Stimulated activated CD8-positive, alpha-beta memory T cell treated with anti-CD3 and anti-CD28 coated beads, Interleukin-7, amount 100 ng/mL, for 48 hours (primary cell): ENCODE results near the gene NTN1.

ENCODE experiments used
- DNase-seq, 2 donors: peaks; one replicate each; pipeline ENCODE4 v3.0.0-alpha.2; 2020; ENCODE audit warnings: low read depth in 1 of 2; ENCODE audit errors: extremely low read depth in 1 of 2

NTN1 gene

DNA sequence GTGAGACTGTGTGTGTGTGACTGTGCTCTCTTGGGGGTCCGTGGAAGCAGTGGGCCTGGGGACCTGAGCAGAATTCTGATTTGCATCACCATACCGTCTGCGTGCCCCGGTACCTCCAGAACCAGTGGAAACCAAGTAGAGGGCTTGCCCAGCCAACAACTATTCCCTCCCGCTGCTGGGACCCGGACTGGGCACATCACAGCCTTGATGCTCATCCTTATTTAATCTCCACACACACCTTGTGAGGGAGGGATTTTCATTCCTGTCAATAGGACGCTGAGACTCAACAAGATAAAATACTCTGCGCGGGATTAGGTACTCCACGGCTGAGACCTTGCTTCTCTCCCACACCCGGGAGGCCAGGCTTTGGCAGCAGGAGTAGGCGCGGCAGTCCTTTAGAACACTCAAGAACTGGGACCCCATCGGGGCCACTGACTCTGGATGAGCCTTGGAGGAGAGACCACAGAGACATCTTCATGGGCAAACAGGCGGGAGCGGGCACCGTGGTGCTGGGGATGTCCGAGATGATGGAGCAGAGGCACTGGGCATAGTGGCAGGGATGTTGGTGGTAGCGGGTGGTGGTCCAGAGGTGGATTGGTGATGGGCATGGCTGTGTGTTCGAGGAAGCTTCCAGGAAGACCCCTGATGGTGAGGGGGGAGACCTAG is 208.0 kb downstream of the NTN1 start:
- no peak for DNase-seq

DNA sequence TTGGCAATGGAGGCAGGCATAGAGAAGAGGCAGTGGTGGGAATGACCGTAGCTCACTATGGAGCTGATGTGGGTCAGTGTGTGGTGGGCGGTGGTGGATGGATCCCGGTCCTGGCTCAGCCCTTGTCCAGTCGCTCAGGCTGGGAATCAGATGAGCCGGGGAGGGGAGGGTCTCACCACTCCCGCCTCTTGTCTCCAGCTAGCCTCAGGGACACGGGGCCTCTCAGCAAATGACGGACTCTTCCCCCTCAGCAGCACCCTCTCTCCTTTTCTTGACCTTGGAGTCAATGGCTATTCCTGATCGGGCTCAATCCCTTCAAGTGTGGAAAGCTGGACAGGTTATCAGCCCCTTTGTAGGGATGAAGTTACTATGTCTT is 208.5 kb downstream of the NTN1 start:
- DNase-seq: no peak

DNA sequence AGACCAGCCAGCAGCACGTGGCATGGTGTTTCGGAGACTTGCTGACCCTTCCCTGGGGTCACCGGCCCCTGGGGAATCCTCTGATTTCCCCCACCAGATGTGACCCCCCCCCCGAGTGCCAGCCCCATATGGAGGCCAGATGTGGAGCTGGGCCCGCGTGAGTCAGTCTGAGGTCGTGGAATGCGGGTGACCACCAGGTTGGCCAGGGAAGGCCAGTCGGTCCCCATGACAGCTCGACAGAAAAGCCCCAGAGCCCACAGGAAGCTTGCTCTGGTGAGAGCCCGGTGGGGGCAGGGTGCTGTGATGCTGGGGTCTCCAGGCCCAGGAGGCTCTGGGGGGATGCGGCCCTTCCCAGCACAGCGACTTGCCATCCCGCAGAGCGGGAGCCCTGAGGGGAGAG is 209.0 kb downstream of the NTN1 start:
- DNase-seq: no peak

DNA sequence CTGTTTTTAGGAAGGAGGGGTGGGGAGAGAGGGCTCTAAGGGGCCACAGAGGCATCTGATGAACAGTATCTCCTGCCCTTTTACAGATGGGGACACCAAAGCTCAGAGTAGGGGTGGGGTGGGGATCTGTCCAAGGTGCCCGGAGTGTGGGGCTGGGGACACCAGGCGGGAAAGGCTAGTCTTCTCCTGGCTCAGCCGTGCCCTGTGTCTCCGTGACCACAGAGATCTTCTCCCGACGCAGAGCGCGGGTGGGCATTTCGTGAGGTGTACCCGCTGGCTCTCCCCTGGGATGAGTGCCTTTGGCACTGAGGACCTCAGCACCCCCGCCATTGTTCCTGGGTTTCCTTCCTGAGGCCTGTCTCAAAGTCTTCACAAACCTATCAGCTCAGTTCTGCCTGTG is 209.6 kb downstream of the NTN1 start:
- no peak for DNase-seq

DNA sequence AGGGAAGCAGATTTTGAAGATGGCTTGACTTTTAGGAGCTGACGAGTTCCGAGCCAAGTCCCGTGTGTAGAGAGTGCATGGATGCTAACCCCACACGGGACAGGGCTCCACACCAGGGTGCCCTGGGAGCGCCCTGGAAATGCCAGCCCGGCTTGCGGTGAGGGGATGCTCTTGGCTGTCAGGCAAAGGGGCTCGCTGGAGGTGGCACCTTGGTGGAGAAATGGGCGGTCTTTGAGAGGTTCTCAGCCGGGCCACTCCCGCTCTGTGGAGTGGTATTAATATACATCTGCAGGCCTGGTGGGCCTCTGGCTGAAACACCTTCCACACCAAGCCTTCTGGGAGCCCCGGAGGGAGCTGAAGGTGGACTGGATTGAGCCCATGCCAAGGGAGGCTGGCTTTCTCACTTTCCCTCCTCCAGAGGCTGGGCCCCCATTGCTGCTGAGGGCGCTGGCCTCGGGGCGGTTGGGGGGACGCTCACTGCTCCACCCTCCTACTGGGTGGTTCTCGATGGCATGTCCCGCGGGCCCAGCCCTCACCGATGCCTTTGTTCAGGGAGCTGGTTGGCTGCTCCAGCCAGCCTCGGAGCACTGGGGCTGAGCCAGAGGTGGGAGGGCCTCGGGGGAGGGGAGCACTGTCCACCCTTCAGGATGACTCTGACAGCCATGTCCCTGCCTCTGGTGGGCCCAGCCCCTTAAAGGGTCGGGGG is 210.3 kb downstream of the NTN1 start:
- DNase-seq: no peak

DNA sequence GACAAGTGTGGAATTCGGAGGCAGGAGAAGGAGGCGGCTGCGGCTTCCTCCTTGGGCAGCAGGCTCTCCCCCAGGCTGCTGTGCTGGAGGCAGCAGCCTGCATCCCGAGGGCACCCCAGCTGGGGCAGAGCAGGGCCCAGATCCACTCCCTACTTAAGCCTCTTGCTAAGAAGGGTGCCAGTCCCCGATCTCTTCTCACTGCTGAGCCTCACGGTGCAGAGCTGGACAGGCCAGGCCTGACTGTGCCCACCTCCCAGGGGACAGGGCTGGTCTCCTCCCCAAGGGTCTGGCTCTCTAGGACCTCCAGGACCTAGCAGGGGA is 210.8 kb downstream of the NTN1 start:
- DNase-seq: no peak

DNA sequence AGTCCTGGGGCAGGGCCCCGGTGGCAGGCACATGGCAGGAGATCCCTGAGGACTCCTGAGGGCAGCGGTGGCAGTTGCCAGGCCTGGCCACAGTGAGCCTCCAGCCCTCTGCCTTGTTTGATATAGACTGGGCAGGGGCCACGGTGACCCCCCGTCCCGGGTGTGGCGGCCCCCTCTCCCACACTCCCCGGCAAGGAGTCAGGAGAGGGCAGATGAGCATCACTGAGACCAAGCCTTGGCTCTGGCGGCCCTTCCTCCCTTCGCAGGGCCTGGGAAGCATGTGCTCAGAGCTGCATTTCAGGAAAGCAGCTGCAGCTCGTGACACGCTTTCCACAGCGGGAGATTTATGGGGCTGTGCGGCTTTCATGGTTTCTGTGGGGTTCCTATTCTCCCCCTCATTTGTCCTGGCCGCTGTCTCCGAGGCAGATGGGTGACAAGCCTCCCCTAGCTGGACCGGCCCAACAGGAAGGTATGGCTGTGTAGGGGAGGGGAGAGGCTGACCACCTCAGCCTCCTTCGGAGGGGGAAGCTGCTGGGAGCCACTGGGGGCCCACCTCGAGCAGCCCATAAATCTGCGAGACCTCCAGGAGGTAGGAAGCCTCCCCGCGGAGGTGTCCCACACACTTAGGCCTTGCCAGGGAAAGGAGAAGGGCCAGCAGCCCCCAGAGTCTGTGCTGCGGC is 211.4 kb downstream of the NTN1 start:
- no peak for DNase-seq

DNA sequence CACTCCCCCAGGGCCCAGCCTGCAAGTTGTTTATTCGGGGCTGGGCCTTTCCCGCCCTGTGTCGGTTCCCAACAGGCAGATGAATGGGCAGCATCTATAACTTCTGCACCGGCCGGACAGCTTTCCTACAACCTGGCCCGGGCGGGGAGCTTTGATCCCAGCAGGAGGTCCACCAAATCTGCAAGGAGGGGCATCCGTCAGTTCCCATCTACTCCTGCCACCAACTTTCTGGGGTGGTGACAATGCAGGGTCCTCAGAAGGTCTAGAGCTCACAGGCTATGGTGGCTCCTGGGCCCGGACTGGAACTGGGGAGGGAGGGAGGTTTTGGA is 211.9 kb downstream of the NTN1 start:
- no peak for DNase-seq

DNA sequence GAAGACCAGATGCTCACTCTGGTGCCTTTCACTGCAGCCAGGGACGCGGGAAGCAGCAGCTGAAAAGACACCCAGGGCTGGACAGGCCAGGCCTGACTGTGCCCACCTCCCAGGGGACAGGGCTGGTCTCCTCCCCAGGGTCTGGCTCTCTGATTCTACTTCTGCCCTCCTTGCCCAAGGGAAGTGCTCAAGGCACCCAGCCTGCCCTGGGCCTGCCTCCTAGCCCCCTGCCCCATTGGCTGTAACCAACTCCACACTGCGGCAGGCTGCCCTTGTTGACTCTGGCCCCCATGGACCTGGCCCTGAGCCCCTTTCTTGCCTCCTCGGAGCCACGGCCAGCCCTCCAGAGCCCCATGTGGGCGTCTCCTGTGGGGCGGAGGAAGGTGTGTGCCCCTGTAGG is 212.5 kb downstream of the NTN1 start:
- DNase-seq: no peak

DNA sequence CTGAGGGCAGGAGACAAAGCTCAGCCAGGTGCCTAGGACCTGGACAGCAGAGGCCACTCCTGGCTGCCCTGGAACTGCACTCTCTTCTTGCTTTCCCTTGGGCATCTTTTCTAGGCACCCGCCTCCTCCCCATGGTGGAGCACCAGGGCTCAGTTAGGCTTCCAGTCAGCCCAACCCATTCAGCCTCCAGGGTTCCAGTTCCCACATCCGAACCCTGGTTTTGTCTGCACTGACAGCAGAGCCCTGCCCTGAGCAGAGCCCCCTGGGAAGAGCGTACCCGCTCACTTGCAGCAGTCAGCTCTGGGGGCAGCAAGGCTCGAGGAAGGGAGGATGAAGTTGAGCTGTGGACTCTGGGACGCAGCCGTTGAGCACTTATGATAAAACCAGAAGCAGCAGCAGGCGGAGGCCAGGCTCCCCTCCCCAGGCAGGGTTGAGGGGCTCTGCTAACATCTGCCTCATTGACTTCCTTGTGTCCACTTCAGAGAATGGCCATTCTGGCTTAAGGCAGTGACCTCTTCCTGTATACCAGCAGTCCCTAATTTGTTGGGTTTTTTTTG is 213.2 kb downstream of the NTN1 start:
- DNase-seq: no peak

DNA sequence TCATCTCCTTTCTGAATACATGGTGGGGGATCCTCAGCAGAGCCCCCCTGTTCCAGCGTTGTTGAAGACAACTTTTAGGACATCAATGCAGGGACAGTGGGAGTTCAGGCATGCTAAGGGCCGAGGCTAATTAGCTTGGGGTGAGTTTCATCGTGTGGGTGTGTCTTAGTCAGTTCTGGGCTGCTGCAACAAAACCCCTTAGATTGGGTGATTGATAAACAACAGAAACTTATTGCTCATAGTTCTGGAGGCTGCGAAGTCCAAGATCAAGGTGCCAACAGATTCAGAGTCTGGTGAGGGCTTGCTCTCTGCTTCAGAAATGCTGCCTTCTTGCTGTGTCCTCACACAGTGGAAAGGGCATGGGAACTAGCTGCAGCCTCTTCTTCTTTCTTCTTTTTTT is 214.0 kb downstream of the NTN1 start:
- DNase-seq: peak in 1 of 2 donors; percentile 16

DNA sequence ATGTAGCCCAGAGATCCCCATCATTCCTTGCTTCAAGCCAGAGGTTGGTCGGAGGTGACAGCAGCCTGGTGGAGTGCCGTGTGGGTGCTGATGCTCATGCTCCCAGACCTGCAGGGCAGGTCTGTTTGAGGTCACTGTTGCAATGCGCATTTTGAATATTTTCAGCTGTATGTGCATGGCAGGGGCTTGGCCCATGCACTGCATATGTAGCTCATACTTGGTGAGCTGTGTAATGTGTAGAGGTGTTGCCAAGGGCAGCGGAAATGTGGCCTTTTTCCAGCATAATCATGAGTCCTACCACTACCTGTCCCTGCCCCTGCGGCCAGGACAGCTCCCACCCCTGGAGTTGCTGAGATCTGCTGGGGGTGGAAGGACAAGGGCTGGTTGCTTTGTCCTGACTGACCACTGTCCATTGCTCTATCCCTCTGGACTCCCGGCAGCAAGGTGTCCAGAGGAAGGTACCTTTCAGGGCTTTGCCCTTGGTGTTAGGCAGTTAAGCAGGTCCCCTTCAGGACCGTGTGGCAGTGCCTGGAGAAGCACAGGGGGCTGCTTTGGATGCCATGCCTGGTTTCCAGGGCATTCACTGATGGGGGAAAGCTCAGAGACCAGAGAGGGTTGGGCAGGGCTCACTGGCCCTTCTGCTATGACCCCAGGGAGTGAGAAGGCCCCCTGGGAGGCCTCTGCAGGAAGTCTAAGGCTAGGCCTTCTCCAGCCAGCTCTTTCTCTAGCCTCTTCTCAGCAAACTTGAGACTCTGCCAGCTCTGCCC is 215.2 kb downstream of the NTN1 start:
- no peak for DNase-seq

DNA sequence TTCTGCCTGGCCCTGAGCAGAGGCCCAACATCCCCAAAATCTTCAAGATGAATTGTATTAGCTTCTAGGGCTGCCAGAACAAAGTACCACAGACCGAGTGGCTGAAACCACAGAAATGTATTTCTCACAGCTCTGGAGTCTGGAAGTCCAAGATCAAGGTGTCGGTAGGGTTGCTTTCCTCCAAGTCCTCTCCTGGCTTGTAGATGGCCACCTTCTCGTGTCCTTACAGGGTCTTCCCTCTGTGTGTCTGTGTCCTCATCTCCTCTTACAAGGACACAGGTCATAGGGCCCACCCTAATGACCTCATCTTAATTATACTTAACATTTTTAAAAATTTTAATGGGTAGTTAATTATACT is 215.7 kb downstream of the NTN1 start:
- DNase-seq: no peak

DNA sequence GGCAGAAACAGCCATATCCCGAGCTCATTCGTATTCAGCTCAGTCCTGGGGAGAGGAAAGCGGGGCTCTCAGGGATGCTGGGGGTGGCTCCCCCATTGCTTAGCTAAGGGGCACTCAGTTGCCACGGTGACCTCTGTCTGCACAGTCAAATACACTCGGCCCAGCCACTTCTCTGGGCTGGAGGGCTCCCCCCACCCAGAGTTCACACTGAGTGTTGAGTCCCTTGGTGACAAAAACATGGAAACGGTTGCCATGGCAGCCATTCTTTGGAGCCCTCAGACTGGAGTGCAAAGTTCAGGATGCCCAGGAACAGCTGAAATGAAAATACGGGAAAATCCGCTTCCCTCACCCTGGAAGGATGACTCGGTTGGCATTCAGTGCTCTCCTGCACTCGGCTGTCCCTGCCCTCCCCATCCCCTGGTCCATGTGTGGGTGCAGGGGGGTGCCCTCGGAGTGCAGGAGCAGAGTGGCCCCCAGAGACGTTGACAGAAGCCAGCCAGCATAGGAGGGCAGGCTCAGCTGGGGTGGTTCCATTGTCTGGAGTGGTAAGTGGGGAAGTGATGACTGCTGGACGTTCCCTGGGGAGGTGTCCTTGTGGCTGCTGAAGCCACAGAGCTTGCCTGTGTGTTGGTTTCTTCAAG is 216.5 kb downstream of the NTN1 start:
- DNase-seq: no peak

DNA sequence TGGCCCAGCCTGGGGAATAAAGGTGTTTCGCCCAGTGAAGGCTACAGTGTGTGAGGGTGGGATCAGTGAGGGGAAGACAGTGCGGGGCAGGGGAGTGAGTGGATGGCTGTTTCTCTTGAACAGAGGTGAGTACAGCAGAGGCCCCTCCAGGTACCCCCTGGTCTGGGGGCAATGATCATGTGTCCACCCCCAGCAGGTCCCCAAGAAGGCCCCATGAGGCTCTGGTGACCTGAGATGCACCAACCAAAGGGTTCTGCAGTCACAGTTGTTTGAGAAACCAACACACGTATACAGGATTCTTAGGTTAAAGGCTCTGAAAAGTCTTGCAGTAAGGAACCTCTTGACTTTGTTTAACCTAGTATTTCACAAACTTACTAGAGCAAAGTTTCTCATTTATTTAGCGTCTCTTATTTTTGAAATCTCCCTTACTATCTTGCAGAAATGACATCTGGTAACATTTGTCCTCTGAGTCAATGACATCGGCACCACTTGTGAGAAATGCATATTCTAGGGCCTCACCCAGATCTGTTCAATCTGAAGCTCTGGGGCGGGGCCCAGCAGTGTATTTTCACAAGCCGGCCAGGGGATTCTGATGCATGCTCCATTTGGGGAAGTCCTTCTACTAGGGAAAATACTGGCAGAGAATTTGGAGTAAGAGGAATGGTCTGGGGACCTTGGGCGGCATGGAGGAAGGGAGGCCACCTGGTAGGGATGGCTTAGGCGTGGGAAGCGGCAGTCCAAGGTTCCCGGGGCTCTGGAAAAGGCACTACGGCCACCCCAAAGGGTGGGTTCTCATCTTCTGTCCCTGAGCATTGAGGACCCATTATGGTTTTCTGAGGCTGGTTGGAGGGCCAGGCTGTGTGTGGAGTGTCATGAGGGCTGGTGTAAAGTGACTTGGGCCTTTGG is 217.3 kb downstream of the NTN1 start:
- DNase-seq: no peak

DNA sequence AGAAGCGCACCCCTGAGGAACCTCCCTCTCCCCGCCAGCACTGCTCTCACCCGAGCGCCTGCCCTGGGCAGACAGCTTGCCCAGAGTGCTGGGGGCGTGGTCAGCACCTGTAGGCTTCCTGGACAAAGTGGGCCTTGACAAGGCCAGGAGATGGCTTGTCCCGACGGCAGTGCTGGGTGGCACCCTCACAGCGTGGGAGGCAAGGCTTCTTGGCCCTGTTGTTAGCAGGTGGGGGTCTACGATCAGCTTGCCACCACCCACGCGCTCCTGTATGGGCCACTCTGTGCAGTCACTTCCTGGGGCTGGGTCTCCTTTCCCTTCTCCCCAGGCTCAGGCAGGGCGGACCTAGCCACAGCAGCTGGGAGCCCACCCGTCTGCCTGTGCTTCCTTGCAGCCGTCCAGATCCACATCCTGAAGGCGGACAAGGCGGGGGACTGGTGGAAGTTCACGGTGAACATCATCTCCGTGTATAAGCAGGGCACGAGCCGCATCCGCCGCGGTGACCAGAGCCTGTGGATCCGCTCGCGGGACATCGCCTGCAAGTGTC is 218.0 kb downstream of the NTN1 start:
- no peak for DNase-seq

DNA sequence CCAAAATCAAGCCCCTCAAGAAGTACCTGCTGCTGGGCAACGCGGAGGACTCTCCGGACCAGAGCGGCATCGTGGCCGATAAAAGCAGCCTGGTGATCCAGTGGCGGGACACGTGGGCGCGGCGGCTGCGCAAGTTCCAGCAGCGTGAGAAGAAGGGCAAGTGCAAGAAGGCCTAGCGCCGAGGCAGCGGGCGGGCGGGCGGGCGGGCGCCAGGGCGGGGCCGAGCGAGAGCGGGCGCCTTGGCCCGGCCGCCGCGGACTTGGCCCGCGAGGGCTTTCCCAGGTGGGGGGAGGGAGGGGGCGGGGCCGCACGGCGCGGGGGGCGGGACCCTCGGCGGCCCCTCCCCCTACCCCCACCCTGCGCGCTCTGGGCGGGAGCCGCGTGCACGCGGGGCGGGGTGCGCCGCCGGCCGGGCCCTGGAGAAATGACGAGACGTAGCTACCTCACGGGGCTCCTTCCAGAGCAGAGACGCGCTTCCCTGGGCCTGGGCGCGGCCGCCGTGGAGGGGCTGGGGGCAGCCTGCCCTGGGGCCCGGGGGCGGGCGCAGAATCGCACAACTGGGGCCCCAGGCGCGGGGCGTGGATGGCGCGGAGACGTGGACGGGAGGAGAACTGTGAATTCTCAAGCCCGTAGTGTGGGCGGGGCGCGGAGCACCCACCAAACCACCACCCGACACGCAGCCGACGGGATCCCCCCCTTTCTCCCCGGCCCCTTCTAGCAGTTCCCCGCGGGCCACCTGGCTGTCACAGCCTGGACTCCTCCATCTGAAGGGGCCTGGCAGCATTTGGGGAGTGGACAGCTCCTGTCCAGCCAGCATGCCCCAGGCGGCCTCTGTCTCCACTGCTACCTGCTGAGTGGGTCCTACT is 218.7 kb downstream of the NTN1 start:
- DNase-seq: peak; percentile 33 to 47

DNA sequence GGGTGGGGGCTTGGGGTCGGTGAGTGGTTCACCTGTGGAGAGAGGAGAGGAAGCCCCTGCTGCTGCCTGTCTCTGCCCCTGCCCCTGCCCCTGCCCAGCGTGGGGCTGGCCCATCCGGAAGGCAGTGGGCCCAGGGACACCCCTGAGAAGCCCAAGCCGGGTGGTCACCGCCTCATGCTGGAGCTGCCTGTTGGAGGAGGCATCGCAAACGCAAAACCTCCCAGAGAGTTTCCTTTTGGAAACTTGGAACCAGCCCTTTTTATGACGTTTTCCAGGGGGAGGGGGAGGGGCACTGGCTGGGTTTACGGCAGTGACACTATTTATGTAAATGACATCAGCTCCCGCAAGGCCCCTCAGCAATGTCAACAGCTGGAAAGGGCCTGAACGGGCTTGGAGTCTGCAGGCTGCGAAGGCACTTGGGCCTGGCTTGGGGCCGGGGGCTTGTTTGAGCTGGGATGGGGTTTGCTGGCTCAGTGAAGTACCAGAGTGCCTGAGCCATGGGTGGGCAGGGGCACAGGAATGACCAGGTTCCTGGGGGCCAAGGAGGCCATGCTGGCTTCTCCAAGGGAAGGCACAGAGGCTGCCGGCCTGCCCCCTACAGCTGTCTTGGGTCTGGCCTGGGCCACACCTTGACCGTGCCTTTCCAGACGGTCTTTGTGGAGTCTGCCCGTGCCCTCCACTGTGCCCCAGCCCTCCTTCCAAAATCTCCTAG is 219.5 kb downstream of the NTN1 start:
- no peak for DNase-seq
